ENCODE results near the gene PARD3B. TPM values are rescaled to one million over a fixed set of nuclear protein-coding genes. Genes with fewer than 3 reads are reported as not detected.

PARD3B gene
- total and polyA plus RNA-seq, 2 donors from 2014 or later: 5.3 to 29.6 TPM

GRCh38 chr2:205481861-205482260, 936.6 kb downstream of the PARD3B start:
- TF ChIP-seq CTCF (IDR thresholded peaks at IDR 0.05; ENCODE audit: borderline replicate concordance, extremely low read depth, insufficient read depth): no peak
- Histone ChIP-seq H3K9me3 (ENCODE audit: control insufficient read depth in 2 of 3, insufficient read depth in 1 of 3, low read length in 3 of 3) (no peaks in the 10 kb centered on the region), H3K4me3 (ENCODE audit: low read length in 3 of 3) (no peak overlapping the region), H3K9ac (ENCODE audit: low read length in 3 of 3) (no peak overlapping the region), H3K27me3 (ENCODE audit: control insufficient read depth, insufficient read depth, low read length) (no peaks in the 10 kb centered on the region), H3K4me1 (ENCODE audit: control insufficient read depth in 2 of 3, insufficient read depth in 2 of 3, low read depth in 1 of 3, low read length in 3 of 3) (no peaks in the 10 kb centered on the region), H3K36me3 (ENCODE audit: control insufficient read depth in 2 of 3, insufficient read depth in 3 of 3, low read length in 3 of 3) (no peaks in the 10 kb centered on the region), H3K27ac (ENCODE audit: low read depth in 2 of 2, low read length in 2 of 2) (no peak overlapping the region)
- intact Hi-C loops (cut with DNase I): no loop called here
- FAIRE-seq: no peak
- DNase-seq: no peak

GRCh38 chr2:205482399-205483081, 937.3 kb downstream of the PARD3B start:
- no peak for FAIRE-seq
- TF ChIP-seq CTCF (IDR thresholded peaks at IDR 0.05; ENCODE audit: borderline replicate concordance, extremely low read depth, insufficient read depth): no peak
- intact Hi-C loops (cut with DNase I): no loop called here

DNA sequence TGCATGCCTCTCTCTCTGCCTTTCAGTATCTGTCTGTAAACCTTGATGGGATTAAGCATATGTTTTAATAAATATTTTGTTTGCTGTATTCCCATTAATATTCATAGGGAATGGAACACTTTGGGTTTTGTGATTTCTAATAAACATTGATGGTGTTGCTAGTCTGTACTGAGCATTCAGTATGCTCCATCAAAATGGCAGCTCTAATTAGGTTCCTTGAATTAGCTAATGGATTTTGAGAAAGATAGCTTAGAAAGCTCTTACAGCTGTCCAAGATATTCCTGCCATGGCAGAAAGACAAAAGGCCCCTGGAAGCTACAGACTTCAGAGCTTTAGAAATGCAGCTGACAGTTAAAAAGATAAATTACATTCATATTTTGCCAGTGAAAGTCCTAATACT, 937.8 kb downstream of the PARD3B start:
- Histone ChIP-seq H3K9ac (ENCODE audit: low read length in 3 of 3) (no peak overlapping the region), H3K27me3 (ENCODE audit: control insufficient read depth, insufficient read depth, low read length) (no peaks in the 10 kb centered on the region), H3K27ac (ENCODE audit: low read depth in 2 of 2, low read length in 2 of 2) (no peak overlapping the region), H3K4me3 (ENCODE audit: low read length in 3 of 3) (no peak overlapping the region), H3K4me1 (ENCODE audit: control insufficient read depth in 2 of 3, insufficient read depth in 2 of 3, low read depth in 1 of 3, low read length in 3 of 3) (no peaks in the 10 kb centered on the region), H3K9me3 (ENCODE audit: control insufficient read depth in 2 of 3, insufficient read depth in 1 of 3, low read length in 3 of 3) (no peaks in the 10 kb centered on the region), H3K36me3 (ENCODE audit: control insufficient read depth in 2 of 3, insufficient read depth in 3 of 3, low read length in 3 of 3) (no peaks in the 10 kb centered on the region)
- FAIRE-seq: no peak
- no peak for TF ChIP-seq CTCF (IDR thresholded peaks at IDR 0.05; ENCODE audit: borderline replicate concordance, extremely low read depth, insufficient read depth)
- no peak for DNase-seq
- intact Hi-C loops (cut with DNase I): no loop called here

More at GRCh38 chr2:205482399-205483081, 937.3 kb downstream of the PARD3B start:
- H3K4me3 ChIP-seq (ENCODE audit: low read length in 3 of 3): no peak overlapping the region
- H3K27ac ChIP-seq (ENCODE audit: low read depth in 2 of 2, low read length in 2 of 2): no peak overlapping the region
- DNase-seq: peak in 4 of 5 donors; percentile 21 to 62 (median 32)
- H3K4me1 ChIP-seq (ENCODE audit: control insufficient read depth in 2 of 3, insufficient read depth in 2 of 3, low read depth in 1 of 3, low read length in 3 of 3): no peaks in the 10 kb centered on the region
- H3K27me3 ChIP-seq (ENCODE audit: control insufficient read depth, insufficient read depth, low read length): no peaks in the 10 kb centered on the region
- H3K36me3 ChIP-seq (ENCODE audit: control insufficient read depth in 2 of 3, insufficient read depth in 3 of 3, low read length in 3 of 3): no peaks in the 10 kb centered on the region
- H3K9ac ChIP-seq (ENCODE audit: low read length in 3 of 3): no peak overlapping the region
- H3K9me3 ChIP-seq (ENCODE audit: control insufficient read depth in 2 of 3, insufficient read depth in 1 of 3, low read length in 3 of 3): no peaks in the 10 kb centered on the region
